BJ (cell line): ENCODE results near the gene ZSWIM4. TPM values are rescaled to one million over a fixed set of nuclear protein-coding genes. Genes with fewer than 3 reads are reported as not detected.

Experiments used
- CTCF ChIA-PET: fragments of 350-600 bp; formaldehyde crosslinking; extraction: SDS; loops from one replicate; lab custom pipeline; 2021; ENCODE audit warnings: antibody characterized with exemption, inconsistent platforms; lab: Yijun Ruan, JAX
- POLR2A ChIA-PET: fragments of 300-600 bp; sonication (Branson Sonifier 250); formaldehyde crosslinking; extraction: SDS; loops from one replicate; lab custom pipeline; 2021; ENCODE audit warnings: antibody characterized with exemption; lab: Charles Lee
- DNase-seq: peaks from one replicate; pipeline ENCODE4 v3.0.0-alpha.2; 2011; ENCODE audit warnings: low read depth
- H3K27me3 ChIP-seq: 2 replicates; pipeline ENCODE4 v1.6.0; 2011; ENCODE audit warnings: low read length; ENCODE audit not compliant: control insufficient read depth, insufficient read depth
- H3K36me3 ChIP-seq: 2 replicates; pipeline ENCODE4 v1.5.1; 2011; ENCODE audit warnings: low read length; ENCODE audit not compliant: control insufficient read depth, insufficient read depth
- H3K4me3 ChIP-seq: 2 replicates; pipeline ENCODE4 v1.5.1; 2011; ENCODE audit warnings: low read depth, mild to moderate bottlenecking, control low read depth, low read length
- CTCF ChIP-seq: IDR thresholded peaks from 2 replicates; pipeline ENCODE4 v1.5.1; 2011; ENCODE audit warnings: low read depth, mild to moderate bottlenecking, control low read depth, inconsistent platforms, low read length, moderate library complexity; ENCODE audit not compliant: insufficient read depth
- polyA plus RNA-seq: library from polyadenylated mRNA; depleted of rRNA; stranded (reverse); fragments of >200 nt; gene quantifications from 2 replicates; pipeline ENCODE4 v1.2.3, GENCODE V29; 2011

ZSWIM4 gene
- polyA plus RNA-seq, 1 experiment, result 5.7 TPM

- POLR2A ChIA-PET, result no interaction called here
- no peak for DNase-seq
- CTCF ChIA-PET, result interaction anchor here (1.3 to 4.3 kb wide), 3 partner anchors 8 to 39 kb away, joined by 3 to 25 read pairs (median 4); no protein-coding TSS in a partner anchor
- peaks cover 30% of the 10 kb centered on the region for H3K36me3 ChIP-seq
- H3K27me3 ChIP-seq, result no peaks in the 10 kb centered on the region
- no peak for TF ChIP-seq CTCF
- H3K4me3 ChIP-seq, result no peak overlapping the region
Measured at GRCh38 chr19:13824703-13825102, 29.5 kb downstream of the ZSWIM4 start.

- DNase-seq, result no peak
- H3K36me3 ChIP-seq, result peaks cover 39% of the 10 kb centered on the region
- ChIA-PET CTCF (interaction anchor here (1.2 to 4.3 kb wide), 2 partner anchors 37 to 38 kb away, joined by 3 to 25 read pairs; no protein-coding TSS in a partner anchor), POLR2A (no interaction called here)
- peak; percentile 6; the same call in 1 of the 2 replicates for TF ChIP-seq CTCF
- H3K27me3 ChIP-seq, result no peaks in the 10 kb centered on the region
- no peak overlapping the region for H3K4me3 ChIP-seq
Measured at GRCh38 chr19:13825489-13826441, 30.5 kb downstream of the ZSWIM4 start.

- peaks cover 38% of the 10 kb centered on the region for H3K36me3 ChIP-seq
- no peak for DNase-seq
- TF ChIP-seq CTCF, result no peak
- H3K4me3 ChIP-seq, result no peak overlapping the region
- ChIA-PET POLR2A (no interaction called here), CTCF (interaction anchor here (1.2 to 4.3 kb wide), 2 partner anchors 33 to 37 kb away, joined by 3 to 25 read pairs; no protein-coding TSS in a partner anchor)
- H3K27me3 ChIP-seq, result no peaks in the 10 kb centered on the region
Measured at GRCh38 chr19:13826652-13827235, 31.5 kb downstream of the ZSWIM4 start.

GRCh38 chr19:13827656-13828055 lies 32.4 kb downstream of the ZSWIM4 start:
- no peak for DNase-seq
- no peaks in the 10 kb centered on the region for H3K27me3 ChIP-seq
- POLR2A ChIA-PET, result no interaction called here
- H3K36me3 ChIP-seq, result peaks cover 38% of the 10 kb centered on the region
- CTCF ChIA-PET, result interaction anchor here (1.2 to 4.3 kb wide), 2 partner anchors 34 to 36 kb away, joined by 3 to 25 read pairs; no protein-coding TSS in a partner anchor
- TF ChIP-seq CTCF, result no peak
- no peak overlapping the region for H3K4me3 ChIP-seq
